Peyer's patch (tissue), 4 donors: ENCODE data around the gene FIGN. TPM values are rescaled to one million over a fixed set of nuclear protein-coding genes. Genes with fewer than 3 reads are reported as not detected.

Source experiments
- DNase-seq, 3 donors: peaks; one replicate each; pipeline ENCODE4 v3.0.0-alpha.2; 2017 to 2019
- H3K27ac ChIP-seq, 4 donors: fragments of 200-600 bp; sonication (generic); one replicate each; pipeline ENCODE4 v1.5.1; 2016 to 2019
- H3K27me3 ChIP-seq, 2 donors: fragments of 200-600 bp; sonication (generic); one replicate each; pipeline ENCODE4 v1.5.1; 2019
- H3K36me3 ChIP-seq, 3 donors: fragments of 200-600 bp; sonication (generic); one replicate each; pipeline ENCODE4 v1.5.1; 2016 to 2019
- H3K4me1 ChIP-seq, 4 donors: fragments of 200-600 bp; sonication (generic); one replicate each; pipeline ENCODE4 v1.5.1; 2016 to 2019
- H3K4me3 ChIP-seq, 4 donors: fragments of 200-600 bp; sonication (generic); 1 replicate in 3 of 4; 2 replicates in 1 of 4; pipeline ENCODE4 v1.5.1; 2016 to 2019; ENCODE audit warnings: mild to moderate bottlenecking in 1 of 4
- H3K9me3 ChIP-seq, 4 donors: fragments of 200-600 bp; sonication (generic); one replicate each; pipeline ENCODE4 v1.5.1; 2016 to 2019; ENCODE audit warnings: mild to moderate bottlenecking in 1 of 4
- CTCF ChIP-seq, 6 experiments: fragments of 450-650 bp in 4 of 6; fragments of 200-600 bp in 2 of 6; sonication (generic) in 1 of 6; IDR thresholded peaks; one replicate each; pipeline ENCODE4 v1.5.1; 2017 to 2019; ENCODE audit warnings: antibody characterized with exemption in 6 of 6, mild to moderate bottlenecking in 3 of 6, moderate library complexity in 1 of 6
- POLR2A ChIP-seq, 2 donors: fragments of 450-650 bp; IDR thresholded peaks; one replicate each; pipeline ENCODE4 v1.5.1; 2017; ENCODE audit warnings: antibody characterized with exemption in 2 of 2, mild to moderate bottlenecking in 2 of 2, moderate library complexity in 2 of 2
- total RNA-seq, 4 donors: library from RNA; depleted of rRNA; stranded (reverse); fragments of >200 nt; gene quantifications; one replicate each; pipeline ENCODE4 v1.1.0, GENCODE V29; 2016

Gene FIGN
- total RNA-seq, 4 donors from 2014 or later = 0.53 to 8.3 (median 0.95) TPM

DNA sequence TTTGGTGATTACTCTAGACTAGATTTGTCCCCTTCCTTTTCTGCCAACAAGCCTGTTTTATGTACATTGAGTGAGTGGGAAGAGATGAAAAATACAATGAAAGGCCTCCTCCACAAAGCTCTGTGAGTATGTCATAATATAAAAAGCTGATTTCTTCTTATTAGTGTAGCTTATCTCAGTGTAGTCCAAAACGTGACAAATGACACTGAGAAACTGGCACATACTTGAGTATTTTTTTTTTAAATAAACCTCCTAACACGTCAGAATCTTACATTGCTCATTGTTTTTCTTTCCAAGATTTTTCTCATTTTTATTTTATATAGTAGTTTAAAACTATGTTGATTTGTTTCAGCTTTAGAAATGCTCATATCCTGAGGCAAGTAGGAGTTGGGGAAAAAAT is 17.9 kb upstream of the FIGN start:
- no peaks in the 10 kb centered on the region for H3K27me3 ChIP-seq
- H3K27ac ChIP-seq = no peak overlapping the region
- no peak for TF ChIP-seq POLR2A (IDR thresholded peaks at IDR 0.05)
- no peaks in the 10 kb centered on the region for H3K36me3 ChIP-seq
- H3K9me3 ChIP-seq = no peaks in the 10 kb centered on the region
- no peak for DNase-seq
- no peak overlapping the region for H3K4me3 ChIP-seq
- H3K4me1 ChIP-seq = no peaks in the 10 kb centered on the region

- no peak for DNase-seq
- Histone ChIP-seq H3K4me1 (no peaks in the 10 kb centered on the region), H3K36me3 (no peaks in the 10 kb centered on the region), H3K4me3 (no peak overlapping the region), H3K27ac (no peak overlapping the region), H3K9me3 (no peaks in the 10 kb centered on the region), H3K27me3 (no peaks in the 10 kb centered on the region)
- TF ChIP-seq CTCF (IDR thresholded peaks at IDR 0.05) (no peak), POLR2A (IDR thresholded peaks at IDR 0.05) (no peak)
Observed at GRCh38 chr2:163752267-163752666, 16.5 kb upstream of the FIGN start.

- DNase-seq = no peak
- Histone ChIP-seq H3K36me3 (no peaks in the 10 kb centered on the region), H3K27ac (no peak overlapping the region), H3K9me3 (no peaks in the 10 kb centered on the region), H3K4me1 (no peaks in the 10 kb centered on the region), H3K4me3 (no peak overlapping the region), H3K27me3 (no peaks in the 10 kb centered on the region)
- no peak for TF ChIP-seq POLR2A (IDR thresholded peaks at IDR 0.05)
- TF ChIP-seq CTCF (IDR thresholded peaks at IDR 0.05) = no peak
Observed at GRCh38 chr2:163751696-163752095, 15.9 kb upstream of the FIGN start.

GRCh38 chr2:163748420-163748819 is 12.6 kb upstream of the FIGN start:
- no peak overlapping the region for H3K4me3 ChIP-seq
- H3K9me3 ChIP-seq = no peaks in the 10 kb centered on the region
- TF ChIP-seq POLR2A (IDR thresholded peaks at IDR 0.05) (no peak), CTCF (IDR thresholded peaks at IDR 0.05) (no peak)
- H3K27me3 ChIP-seq = no peaks in the 10 kb centered on the region
- H3K36me3 ChIP-seq = no peaks in the 10 kb centered on the region
- no peaks in the 10 kb centered on the region for H3K4me1 ChIP-seq
- H3K27ac ChIP-seq = no peak overlapping the region
- no peak for DNase-seq

GRCh38 chr2:163741435-163741834 is 5.6 kb upstream of the FIGN start:
- Histone ChIP-seq H3K9me3 (no peaks in the 10 kb centered on the region), H3K4me3 (no peak overlapping the region), H3K36me3 (no peaks in the 10 kb centered on the region), H3K4me1 (no peaks in the 10 kb centered on the region), H3K27ac (no peak overlapping the region), H3K27me3 (no peaks in the 10 kb centered on the region)
- TF ChIP-seq POLR2A (IDR thresholded peaks at IDR 0.05) (no peak), CTCF (IDR thresholded peaks at IDR 0.05) (no peak)
- DNase-seq = no peak

DNA sequence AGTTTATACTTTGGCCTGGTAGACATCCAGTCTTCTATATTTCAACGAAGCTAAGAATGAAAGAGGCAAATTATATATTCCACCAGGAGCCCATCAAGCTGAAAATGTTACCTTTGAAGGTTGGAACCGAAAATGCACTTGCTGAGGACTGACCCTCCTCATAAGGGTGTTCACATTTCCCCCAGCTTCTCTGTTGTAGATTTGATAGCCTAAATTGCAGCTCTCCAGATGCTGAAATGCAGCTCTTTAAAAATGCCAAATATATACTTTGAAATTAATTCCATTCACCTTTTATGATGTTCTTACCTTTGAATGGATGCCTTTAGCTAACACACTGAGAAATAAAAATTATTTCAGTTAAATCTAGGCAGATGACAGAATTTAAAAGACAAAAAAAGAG is 1.8 kb upstream of the FIGN start:
- H3K27ac ChIP-seq = no peak overlapping the region
- no peaks in the 10 kb centered on the region for H3K4me1 ChIP-seq
- DNase-seq = no peak
- no peak for TF ChIP-seq POLR2A (IDR thresholded peaks at IDR 0.05)
- no peak for TF ChIP-seq CTCF (IDR thresholded peaks at IDR 0.05)
- no peaks in the 10 kb centered on the region for H3K27me3 ChIP-seq
- H3K36me3 ChIP-seq = no peaks in the 10 kb centered on the region
- H3K9me3 ChIP-seq = no peaks in the 10 kb centered on the region
- no peak overlapping the region for H3K4me3 ChIP-seq
